Hematopoietic multipotent progenitor cell treated with erythropoietin and hydrocortisone succinate and interleukin-3 and kit ligand, for 8 days (in vitro differentiated cells): ENCODE measurements around the gene NLRP9.

Experiments used
- DNase-seq: peaks from one replicate; pipeline ENCODE4 v3.0.0-alpha.2; 2015

The NLRP9 gene

DNA sequence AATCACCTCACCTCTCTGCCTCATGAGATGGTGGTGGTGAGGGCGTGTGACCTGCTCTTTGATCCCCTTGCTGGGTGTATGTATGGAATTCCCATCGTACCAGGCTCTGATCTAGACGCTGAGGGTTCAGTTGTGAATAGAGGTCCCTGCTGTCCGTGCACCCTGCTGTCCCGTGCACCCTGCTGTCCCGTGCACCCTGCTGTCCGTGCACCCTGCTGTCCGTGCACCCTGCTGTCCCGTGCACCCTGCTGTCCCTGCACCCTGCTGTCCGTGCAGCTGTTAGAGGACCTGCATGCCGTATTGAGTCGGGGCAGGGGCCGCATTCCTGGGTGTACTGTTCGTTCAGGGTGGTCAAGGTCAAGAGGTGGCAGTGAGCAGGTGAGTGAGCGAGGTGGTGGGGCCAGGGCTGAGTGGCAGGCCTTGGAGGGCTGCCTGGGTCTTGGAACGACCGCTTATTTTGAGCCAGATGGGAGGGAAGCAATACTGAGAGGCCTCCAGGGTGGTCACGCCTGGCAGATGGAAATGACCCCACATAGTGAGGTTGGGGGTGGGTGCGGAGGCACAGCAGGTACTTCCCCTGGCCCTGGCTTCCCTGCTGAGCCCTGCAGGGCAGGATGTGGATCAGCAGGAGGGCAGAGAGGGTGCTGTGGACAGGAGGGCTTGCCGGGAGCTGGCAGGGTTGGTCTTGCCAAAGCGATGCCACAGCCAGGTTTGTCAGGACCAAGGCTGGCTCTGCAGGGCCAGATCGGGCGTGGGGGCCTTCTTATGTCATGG, 67.7 kb downstream of the NLRP9 start:
- no peak for DNase-seq

DNA sequence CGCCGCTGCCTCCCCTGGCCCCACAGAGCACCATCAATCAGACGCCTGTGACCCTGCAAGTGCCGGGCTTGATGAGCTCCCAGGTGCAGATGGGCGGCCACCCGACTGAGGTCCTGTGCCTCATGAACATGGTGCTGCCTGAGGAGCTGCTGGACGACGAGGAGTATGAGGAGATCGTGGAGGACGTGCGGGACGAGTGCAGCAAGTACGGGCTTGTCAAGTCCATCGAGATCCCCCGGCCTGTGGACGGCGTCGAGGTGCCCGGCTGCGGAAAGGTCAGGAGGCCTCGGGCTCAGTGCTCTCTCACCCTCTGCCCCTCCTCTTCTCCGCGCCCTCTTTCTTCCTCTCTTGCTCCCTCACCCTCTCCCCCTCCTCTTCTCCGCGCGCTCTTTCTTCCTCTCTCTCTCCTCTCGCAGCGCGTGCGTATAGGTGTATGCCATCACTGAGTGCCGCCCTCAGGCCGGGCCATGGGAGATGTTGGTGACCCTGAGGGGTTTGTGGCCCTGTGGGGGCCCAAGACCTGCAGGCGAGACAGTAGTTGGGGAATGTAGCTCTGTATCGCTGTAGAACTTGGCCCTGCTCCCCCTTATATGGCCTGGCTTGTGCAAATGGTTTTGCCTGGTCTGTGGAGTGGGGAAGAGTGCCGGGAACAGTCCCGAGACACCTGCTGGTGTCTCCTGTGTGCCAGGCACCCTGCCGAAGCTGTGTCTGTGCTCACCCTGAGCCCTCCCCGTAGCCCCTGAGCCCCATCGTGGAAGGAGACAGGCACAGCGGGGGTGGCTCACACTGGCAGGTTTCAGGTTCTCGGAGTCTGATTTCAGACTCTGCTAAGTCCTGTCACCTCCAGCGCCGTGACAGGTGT, 68.6 kb downstream of the NLRP9 start:
- DNase-seq = no peak

DNA sequence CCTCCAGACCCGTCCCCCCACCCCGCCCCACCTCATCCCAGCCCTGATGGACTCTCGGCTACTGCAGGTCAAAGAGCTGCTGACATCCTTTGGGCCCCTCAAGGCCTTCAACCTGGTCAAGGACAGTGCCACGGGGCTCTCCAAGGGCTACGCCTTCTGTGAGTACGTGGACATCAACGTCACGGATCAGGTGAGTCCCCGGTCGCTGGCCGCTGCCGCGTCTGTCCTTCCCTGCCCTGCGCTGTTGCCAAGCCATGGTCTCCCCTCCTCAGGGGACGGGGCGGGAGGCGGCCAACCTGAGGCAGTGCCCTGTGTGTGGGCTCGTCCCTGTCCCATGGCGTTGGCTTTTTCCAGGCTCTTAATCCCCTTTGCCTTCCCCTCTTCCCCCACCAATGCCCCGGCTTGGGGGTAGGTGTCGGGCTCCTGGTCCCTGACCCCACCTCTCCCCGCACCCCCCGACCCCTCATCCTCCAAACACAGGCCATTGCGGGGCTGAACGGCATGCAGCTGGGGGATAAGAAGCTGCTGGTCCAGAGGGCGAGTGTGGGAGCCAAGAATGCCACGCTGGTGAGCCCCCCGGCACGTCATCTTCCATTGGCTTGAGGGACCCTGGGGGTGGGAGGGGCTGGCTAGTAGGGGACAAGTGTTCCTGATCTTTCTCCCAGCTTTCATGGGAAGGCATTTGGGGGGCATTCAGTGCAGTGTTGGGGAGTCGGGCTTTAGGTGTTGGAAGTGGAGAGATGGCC, 69.4 kb downstream of the NLRP9 start:
- DNase-seq = no peak

DNA sequence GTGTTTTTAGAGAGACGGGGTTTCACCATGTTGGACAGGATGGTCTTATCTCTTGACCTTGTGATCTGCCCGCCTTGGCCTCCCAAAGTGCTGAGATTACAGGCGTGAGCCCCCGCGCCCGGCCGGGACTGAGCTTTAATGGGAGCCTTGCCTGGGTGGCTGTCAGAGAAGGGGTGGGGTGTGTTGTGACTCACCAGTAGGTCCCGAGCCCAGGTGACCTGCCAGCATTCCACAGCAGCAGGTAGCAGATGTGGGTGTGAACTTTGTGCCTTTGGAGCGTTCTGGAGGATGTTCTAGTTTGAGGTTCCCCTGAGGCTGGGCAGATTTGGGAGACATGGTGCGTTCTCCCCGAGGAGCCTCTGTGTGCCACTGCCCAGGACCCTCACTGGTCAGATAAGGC, 70.2 kb downstream of the NLRP9 start:
- DNase-seq = no peak

DNA sequence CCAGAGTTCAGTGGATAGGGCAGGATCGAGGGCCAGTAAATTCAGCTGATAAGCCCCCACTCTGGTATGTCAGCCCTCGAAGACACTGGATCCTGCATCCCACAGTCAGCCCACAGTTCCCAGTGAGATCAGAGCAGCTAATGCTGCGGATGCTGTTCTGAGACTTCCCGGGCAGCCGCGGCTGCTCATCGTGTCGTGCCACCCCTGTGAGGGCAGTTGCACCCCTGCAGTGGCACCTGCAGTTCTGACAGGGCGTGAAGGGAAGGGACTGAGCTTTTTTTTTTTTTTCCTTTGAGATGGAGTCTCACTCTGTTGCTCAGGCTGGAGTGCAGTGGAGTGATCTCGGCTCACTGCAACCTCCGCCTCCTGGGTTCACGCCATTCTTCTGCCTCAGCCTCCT, 70.7 kb downstream of the NLRP9 start:
- DNase-seq = no peak

DNA sequence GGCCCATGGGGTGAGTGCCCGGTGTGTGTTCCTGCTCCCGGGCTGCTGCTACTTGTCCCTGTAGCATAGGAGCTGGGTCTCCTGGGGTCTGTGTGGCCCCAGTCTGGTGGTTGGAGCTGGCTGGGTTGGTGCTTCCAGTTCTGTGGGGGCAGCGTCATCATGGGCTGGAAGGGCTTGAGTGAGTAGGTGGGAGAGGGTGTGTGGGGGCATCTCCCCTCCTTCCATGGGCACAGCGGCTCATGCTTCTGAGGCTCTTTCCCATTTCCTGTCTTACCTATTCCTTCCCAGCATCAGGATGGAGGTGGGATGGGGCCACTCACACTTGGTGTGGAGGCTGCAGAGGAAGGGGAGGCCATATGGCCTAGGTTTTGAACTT, 71.2 kb downstream of the NLRP9 start:
- no peak for DNase-seq

DNA sequence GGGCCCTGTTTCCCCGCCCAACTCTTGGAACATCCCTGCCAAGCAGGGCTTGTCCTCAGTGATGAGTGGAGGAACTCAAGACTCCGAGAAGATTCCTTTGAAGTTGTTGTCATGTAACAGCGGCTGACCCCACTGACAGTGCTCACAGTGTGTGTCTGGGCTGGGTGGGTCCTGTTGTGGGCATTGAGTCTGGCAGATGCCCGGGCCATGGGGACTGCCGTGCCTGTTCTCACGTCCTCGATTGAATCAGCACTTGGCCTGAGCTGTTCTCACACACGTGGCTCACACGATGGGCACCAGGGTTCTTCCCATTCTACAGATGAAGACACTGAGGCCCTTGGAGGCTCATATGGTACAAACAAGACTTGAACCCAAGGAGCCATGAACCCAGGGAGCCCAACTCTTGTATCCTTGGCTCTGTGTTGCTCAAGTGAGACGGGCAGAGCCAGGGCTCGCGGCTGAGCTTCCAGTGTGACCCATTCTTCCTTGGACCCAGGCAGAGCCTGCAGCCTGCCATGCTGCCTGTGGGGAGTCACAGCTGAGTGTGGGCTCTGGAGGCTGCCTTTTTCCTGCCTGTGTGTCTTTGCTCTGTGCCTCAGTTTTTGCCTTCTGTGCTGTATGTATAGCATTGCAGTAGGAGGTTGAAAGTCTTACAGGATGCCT, 71.7 kb downstream of the NLRP9 start:
- DNase-seq = no peak

DNA sequence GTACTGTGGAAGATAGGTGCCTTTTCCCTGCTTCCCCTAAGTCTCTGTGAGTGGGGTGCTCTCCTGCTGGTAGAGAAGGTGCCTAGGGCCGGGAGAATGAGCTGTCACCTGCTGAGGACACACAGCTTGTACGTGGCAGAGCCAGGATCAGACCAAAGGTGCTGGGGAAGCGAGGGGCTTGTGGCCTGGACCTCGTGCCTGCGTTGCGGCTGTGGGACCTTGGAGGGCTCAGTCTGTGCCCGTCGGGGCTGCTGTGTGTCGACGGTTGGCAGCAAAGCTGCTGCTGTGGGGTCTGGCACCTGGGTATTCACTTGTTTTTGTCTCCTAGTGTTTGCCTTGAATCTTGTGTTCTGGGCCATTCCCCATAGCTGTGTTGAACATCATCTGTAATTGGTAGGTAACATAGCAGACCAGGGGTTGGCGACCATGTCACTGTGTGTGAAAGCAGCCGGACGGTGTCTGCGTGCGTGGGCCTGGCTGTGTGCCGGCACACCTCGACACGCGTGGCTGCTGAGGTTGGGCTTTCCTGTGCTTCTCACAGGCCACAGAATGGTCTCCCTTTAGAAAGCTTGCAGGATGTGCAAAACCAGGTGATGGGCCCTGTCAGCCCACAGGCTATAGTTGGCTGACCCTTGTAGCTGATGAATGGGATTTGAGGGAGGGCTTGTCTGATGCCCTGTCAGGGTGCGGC, 74.2 kb downstream of the NLRP9 start:
- no peak for DNase-seq

DNA sequence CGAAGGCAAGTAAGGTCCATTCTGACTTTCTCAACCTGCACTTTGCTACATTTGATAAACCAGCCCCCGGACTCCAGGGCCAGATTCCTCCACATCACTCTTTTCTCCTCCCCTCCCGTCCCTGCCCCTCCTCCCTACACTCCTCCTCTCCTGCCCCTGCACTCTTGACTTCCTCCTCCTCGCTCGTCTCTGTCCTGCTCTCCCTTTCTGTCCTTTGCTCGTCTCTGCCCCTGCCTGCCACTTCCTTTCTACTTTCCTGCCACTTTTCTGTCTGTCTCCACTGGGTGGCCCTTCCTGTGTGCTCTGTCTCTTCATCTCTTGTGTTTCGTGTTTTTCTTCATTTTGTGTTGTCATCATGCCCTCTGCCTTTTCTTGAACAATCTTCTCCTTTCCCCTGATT, 76.4 kb downstream of the NLRP9 start:
- no peak for DNase-seq

DNA sequence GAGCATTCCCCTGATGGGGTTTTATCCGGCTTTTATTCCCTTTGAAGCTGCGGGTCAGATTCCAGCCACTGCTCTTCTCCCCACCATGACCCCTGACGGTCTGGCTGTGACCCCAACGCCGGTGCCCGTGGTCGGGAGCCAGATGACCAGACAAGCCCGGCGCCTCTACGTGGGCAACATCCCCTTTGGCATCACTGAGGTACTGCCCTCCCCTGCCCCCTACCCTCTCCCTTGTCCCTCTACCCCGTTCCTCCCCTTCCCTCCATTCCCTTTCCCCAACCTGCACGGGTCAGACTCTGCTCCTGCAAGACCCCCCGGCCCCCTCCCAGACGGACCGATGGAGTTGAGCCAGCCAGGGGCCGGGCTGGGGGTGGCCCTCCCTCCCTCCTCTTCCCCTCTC, 77.2 kb downstream of the NLRP9 start:
- no peak for DNase-seq

DNA sequence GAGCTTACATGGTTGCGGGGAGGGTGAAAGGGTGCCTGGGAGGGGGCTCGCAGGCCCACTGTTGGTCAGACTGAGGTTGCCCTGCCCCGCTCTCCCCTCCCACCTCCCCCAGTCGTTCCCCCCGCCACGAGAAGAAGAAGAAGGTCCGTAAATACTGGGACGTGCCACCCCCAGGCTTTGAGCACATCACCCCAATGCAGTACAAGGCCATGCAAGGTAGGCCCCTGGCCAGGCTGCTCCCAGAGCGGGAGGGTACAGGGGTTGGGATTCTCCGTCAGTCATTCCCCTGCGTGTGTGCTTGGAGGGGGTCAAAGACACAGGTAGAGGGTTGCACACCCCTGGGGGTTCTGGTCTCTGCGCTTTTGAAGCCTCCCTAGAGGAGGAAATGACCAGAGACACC, 77.8 kb downstream of the NLRP9 start:
- no peak for DNase-seq

DNA sequence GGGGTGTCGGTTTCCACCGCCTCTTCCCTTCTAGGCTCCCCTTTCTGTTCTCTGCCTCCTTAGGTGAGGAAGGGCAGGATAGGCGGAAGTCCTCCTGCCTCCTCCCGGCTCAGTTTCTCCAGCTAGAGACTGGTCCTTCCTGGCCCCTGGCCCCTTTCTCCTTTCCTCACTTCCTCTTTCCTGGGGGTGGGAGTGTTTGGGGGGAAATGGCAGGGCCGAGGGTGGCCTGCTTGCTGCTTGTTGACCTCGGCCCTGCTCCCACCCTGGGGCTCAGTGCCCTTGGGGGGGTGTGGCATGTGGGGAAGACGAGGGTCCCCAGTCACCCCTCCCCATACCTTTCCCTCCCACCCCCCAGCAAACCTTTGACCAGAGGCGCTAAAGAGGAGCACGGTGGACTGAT, 78.4 kb downstream of the NLRP9 start:
- DNase-seq = no peak

DNA sequence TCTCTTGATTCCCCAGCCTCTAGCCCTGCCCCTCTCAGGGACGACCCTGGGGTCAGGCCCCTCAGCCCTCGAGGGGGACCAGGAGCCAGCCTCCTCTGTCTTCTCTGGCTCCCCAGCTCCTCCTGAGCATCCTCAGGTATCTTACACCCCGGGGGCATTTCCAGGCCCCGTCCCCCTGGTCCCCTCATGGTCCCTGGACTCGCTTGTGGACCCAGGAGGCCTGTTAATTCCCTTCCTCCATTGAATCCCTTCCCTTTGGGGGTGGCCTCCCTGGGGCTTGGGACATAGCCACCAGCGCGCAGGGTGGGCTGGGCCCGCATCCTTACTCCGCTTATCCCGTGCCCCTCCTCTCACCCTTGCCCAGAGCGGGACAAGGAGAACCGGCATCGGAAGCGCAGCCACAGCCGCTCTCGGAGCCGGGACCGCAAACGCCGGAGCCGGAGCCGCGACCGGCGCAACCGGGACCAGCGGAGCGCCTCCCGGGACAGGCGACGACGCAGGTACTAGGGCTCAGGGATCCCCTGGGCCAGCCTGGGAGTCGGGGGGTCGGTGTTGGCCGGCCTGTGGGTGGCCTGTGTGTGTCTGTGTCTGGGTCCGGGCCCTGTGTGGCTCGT, 79.2 kb downstream of the NLRP9 start:
- no peak for DNase-seq
